ENCODE measurements around the gene COL4A5. TPM values are rescaled to one million over a fixed set of nuclear protein-coding genes. Genes with fewer than 3 reads are reported as not detected.

The COL4A5 gene
- total RNA-seq, 2 experiments from 2014 or later = not detected

DNA sequence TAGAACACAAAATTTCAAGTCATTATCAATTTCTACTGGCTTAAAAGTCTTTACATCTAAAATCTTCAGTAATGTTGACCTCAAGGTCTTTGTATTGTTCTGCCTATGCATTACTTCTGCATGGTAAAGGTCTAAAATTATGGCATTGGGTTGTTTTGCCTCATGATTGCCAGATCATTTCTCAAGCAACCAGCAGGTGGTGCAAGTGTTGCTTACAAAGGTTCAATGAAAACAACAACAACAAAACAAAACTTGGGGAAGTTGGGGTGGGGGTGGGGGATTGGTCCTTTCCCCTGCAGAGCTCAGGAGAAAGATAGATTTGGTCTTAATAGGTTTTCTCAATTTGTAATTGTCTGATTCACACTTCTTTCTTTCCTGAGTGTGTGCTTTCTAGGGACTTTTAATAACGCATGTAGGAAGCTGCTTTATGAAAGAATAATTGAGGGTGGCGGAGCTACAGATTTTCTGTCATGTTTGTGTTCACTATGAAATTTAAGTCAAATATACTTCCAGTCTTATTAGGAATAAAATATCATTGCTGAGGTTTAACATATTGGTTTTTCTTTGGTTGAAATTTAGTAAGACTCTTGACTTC is 145.1 kb downstream of the COL4A5 start:
- Histone ChIP-seq H3K4me3 (ENCODE audit: low read length) (no peak overlapping the region), H3K27ac (ENCODE audit: low read depth in 1 of 2, low read length in 2 of 2) (no peak overlapping the region), H3K36me3 (ENCODE audit: insufficient read depth, low read length) (no peaks in the 10 kb centered on the region), H3K9me3 (ENCODE audit: control insufficient read depth in 1 of 2, insufficient read depth in 1 of 2, low read length in 2 of 2) (no peaks in the 10 kb centered on the region), H3K27me3 (ENCODE audit: control insufficient read depth in 1 of 2, insufficient read depth in 2 of 2, low read length in 2 of 2) (no peaks in the 10 kb centered on the region), H3K4me1 (ENCODE audit: insufficient read depth, low read length) (no peaks in the 10 kb centered on the region)
- Mint-ChIP-seq H3K4me1 (ENCODE audit: low read depth) (no peaks in the 10 kb centered on the region), H3K9me3 (no peaks in the 10 kb centered on the region), H3K4me3 (no peak overlapping the region), H3K27me3 (no peaks in the 10 kb centered on the region), H3K36me3 (ENCODE audit: low read depth) (no peaks in the 10 kb centered on the region), H3K27ac (no peak overlapping the region)
- CTCF ChIA-PET = no interaction called here
- TF ChIP-seq, protein P1, sequence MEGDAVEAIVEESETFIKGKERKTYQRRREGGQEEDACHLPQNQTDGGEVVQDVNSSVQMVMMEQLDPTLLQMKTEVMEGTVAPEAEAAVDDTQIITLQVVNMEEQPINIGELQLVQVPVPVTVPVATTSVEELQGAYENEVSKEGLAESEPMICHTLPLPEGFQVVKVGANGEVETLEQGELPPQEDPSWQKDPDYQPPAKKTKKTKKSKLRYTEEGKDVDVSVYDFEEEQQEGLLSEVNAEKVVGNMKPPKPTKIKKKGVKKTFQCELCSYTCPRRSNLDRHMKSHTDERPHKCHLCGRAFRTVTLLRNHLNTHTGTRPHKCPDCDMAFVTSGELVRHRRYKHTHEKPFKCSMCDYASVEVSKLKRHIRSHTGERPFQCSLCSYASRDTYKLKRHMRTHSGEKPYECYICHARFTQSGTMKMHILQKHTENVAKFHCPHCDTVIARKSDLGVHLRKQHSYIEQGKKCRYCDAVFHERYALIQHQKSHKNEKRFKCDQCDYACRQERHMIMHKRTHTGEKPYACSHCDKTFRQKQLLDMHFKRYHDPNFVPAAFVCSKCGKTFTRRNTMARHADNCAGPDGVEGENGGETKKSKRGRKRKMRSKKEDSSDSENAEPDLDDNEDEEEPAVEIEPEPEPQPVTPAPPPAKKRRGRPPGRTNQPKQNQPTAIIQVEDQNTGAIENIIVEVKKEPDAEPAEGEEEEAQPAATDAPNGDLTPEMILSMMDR (IDR thresholded peaks at IDR 0.05) = no peak
- DNase-seq (no peak), ATAC-seq (ENCODE audit: poor library complexity) (no peak)
- intact Hi-C loops (cut with DNase I, micrococcal nuclease) = no loop called here
- POLR2A ChIA-PET = no interaction called here

DNA sequence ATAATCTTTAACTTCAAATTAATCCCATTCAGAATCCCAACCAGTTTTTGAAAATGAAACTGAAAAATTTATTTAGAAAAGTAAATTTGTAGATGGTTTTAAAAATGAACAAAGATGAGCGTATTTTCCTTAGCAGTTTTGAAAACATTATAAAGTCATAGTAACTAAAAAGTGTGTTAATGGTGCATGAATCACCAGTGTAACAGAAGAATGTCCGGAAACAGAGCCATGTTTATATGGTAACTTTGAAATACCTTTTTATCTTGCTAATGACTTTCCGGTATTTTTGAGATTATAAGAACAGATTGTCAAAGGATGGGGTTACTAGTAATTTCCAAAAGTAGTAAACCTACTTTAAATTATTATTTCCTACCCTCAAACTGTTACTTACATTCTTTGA is 150.9 kb downstream of the COL4A5 start:
- H3K4me3 Mint-ChIP-seq = no peak overlapping the region
- ChIA-PET CTCF (no interaction called here), POLR2A (no interaction called here)
- H3K36me3 Mint-ChIP-seq (ENCODE audit: low read depth) = no peaks in the 10 kb centered on the region
- H3K9me3 ChIP-seq (ENCODE audit: control insufficient read depth in 1 of 2, insufficient read depth in 1 of 2, low read length in 2 of 2) = no peaks in the 10 kb centered on the region
- TF ChIP-seq, protein P1 (IDR thresholded peaks at IDR 0.05) = no peak
- H3K27me3 ChIP-seq (ENCODE audit: control insufficient read depth in 1 of 2, insufficient read depth in 2 of 2, low read length in 2 of 2) = no peaks in the 10 kb centered on the region
- H3K4me1 Mint-ChIP-seq (ENCODE audit: low read depth) = no peaks in the 10 kb centered on the region
- DNase-seq (no peak), ATAC-seq (ENCODE audit: poor library complexity) (no peak)
- peaks cover 5% of the 10 kb centered on the region for H3K9me3 Mint-ChIP-seq
- H3K4me1 ChIP-seq (ENCODE audit: insufficient read depth, low read length) = no peaks in the 10 kb centered on the region
- no peak overlapping the region for H3K27ac Mint-ChIP-seq
- no peaks in the 10 kb centered on the region for H3K27me3 Mint-ChIP-seq
- H3K27ac ChIP-seq (ENCODE audit: low read depth in 1 of 2, low read length in 2 of 2) = no peak overlapping the region
- intact Hi-C loops (cut with DNase I, micrococcal nuclease) = no loop called here
- H3K4me3 ChIP-seq (ENCODE audit: low read length) = no peak overlapping the region
- no peaks in the 10 kb centered on the region for H3K36me3 ChIP-seq (ENCODE audit: insufficient read depth, low read length)

DNA sequence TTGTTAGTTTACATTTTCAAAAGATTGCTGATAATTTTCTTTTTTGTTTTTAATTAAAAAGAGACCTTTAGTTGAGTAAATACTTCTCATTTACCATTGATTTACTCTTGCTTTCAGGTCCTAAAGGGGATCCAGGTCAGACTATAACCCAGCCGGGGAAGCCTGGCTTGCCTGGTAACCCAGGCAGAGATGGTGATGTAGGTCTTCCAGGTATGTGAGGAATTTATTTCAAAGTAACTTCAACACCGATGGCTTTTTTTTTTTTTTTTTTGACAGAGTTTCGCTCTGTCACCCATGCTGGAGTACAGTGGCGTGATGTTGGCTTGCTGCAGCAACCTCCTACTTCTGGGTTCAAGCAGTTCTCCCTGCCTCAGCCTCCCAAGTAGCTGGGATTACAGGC is 161.6 kb downstream of the COL4A5 start:
- TF ChIP-seq, protein P1 (IDR thresholded peaks at IDR 0.05) = no peak
- Histone ChIP-seq H3K36me3 (ENCODE audit: insufficient read depth, low read length) (no peaks in the 10 kb centered on the region), H3K4me1 (ENCODE audit: insufficient read depth, low read length) (no peaks in the 10 kb centered on the region), H3K9me3 (ENCODE audit: control insufficient read depth in 1 of 2, insufficient read depth in 1 of 2, low read length in 2 of 2) (no peaks in the 10 kb centered on the region), H3K27ac (ENCODE audit: low read depth in 1 of 2, low read length in 2 of 2) (no peak overlapping the region), H3K27me3 (ENCODE audit: control insufficient read depth in 1 of 2, insufficient read depth in 2 of 2, low read length in 2 of 2) (no peaks in the 10 kb centered on the region), H3K4me3 (ENCODE audit: low read length) (no peak overlapping the region)
- no peak overlapping the region for H3K4me3 Mint-ChIP-seq
- DNase-seq (no peak), ATAC-seq (ENCODE audit: poor library complexity) (no peak)
- H3K27me3 Mint-ChIP-seq = no peaks in the 10 kb centered on the region
- ChIA-PET CTCF (no interaction called here), POLR2A (no interaction called here)
- H3K36me3 Mint-ChIP-seq (ENCODE audit: low read depth) = no peaks in the 10 kb centered on the region
- H3K27ac Mint-ChIP-seq = no peak overlapping the region
- H3K9me3 Mint-ChIP-seq = no peaks in the 10 kb centered on the region
- intact Hi-C loops (cut with DNase I, micrococcal nuclease) = no loop called here
- H3K4me1 Mint-ChIP-seq (ENCODE audit: low read depth) = no peaks in the 10 kb centered on the region
